Prostate gland (tissue), 2 donors: ENCODE measurements around the gene DNAJC1.

ENCODE experiments used
- CTCF ChIP-seq, 4 experiments: fragments of 200-600 bp in 2 of 4; fragments of 450-650 bp in 2 of 4; sonication (generic) in 2 of 4; IDR thresholded peaks; 1 replicate in 3 of 4; 2 replicates in 1 of 4; pipeline ENCODE4 v1.5.1; 2016 to 2019; ENCODE audit warnings: antibody characterized with exemption in 4 of 4, mild to moderate bottlenecking in 2 of 4, moderate library complexity in 2 of 4
- POLR2A ChIP-seq: fragments of 450-650 bp; IDR thresholded peaks from one replicate; pipeline ENCODE4 v1.6.1; 2016; ENCODE audit warnings: antibody characterized with exemption, mild to moderate bottlenecking

DNA sequence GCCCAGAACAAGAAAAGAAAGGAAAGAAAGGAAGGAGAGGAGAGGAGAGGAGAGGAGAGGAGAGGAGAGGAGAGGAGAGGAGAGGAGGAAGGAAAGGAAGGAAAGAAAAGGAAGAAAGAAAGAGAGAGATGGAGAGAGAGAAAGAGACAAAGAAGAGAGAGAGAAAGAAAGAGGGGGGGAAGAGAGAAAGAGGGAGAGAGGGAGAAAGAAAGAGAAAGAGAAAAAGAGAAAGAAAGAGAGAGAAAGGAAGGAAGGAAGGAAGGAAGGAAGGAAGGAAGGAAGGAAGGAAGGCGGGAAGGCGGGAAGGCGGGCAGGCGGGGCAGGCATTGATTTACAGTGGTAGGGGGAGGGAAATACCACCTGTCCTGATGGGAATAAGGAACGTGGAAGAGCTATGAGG, 92.7 kb downstream of the DNAJC1 start:
- no peak for TF ChIP-seq CTCF (IDR thresholded peaks at IDR 0.05)
- no peak for TF ChIP-seq POLR2A
